ENCODE results near the gene RBCK1.

- TF ChIP-seq, protein P1, sequence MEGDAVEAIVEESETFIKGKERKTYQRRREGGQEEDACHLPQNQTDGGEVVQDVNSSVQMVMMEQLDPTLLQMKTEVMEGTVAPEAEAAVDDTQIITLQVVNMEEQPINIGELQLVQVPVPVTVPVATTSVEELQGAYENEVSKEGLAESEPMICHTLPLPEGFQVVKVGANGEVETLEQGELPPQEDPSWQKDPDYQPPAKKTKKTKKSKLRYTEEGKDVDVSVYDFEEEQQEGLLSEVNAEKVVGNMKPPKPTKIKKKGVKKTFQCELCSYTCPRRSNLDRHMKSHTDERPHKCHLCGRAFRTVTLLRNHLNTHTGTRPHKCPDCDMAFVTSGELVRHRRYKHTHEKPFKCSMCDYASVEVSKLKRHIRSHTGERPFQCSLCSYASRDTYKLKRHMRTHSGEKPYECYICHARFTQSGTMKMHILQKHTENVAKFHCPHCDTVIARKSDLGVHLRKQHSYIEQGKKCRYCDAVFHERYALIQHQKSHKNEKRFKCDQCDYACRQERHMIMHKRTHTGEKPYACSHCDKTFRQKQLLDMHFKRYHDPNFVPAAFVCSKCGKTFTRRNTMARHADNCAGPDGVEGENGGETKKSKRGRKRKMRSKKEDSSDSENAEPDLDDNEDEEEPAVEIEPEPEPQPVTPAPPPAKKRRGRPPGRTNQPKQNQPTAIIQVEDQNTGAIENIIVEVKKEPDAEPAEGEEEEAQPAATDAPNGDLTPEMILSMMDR (IDR thresholded peaks at IDR 0.05; ENCODE audit: low read length): no peak
- no peak for TF ChIP-seq EZH2 (IDR thresholded peaks at IDR 0.05; ENCODE audit: borderline replicate concordance, low read length)
Measured at GRCh38 chr20:478010-478948, 70.2 kb downstream of the RBCK1 start.
